Right lobe of liver (tissue), 6 donors: ENCODE data around the gene TEX38. TPM values are rescaled to one million over a fixed set of nuclear protein-coding genes. Genes with fewer than 3 reads are reported as not detected.
"Not testable (repeated sequence)": the region's sequence is repeated elsewhere in the genome, so short reads cannot be mapped to it uniquely, and the experiment has no call there.

ENCODE experiments used
- ATAC-seq, 4 donors: fragments of 200-7000 bp; cut with Tn5 transposase; one replicate each; pipeline ENCODE4 v1.9.1; 2020; ENCODE audit warnings: mild to moderate bottlenecking in 4 of 4, moderate library complexity in 4 of 4
- DNase-seq, 3 donors: peaks; one replicate each; pipeline ENCODE4 v3.0.0-alpha.2; 2020
- H3K27ac ChIP-seq, 3 donors: fragments of 200-600 bp; one replicate each; pipeline ENCODE4 v1.8.0; 2022
- H3K27me3 ChIP-seq, 2 donors: fragments of 200-600 bp; one replicate each; pipeline ENCODE4 v1.8.0; 2022
- H3K36me3 ChIP-seq, 4 donors: fragments of 200-600 bp; sonication (generic) in 1 of 4; one replicate each; pipeline versions ENCODE4 v1.5.1 to v1.8.0; 2017 to 2022; ENCODE audit warnings: control low read depth in 1 of 4
- H3K4me1 ChIP-seq, 4 donors: fragments of 200-600 bp; sonication (generic) in 1 of 4; one replicate each; pipeline versions ENCODE4 v1.5.1 to v1.8.0; 2017 to 2022; ENCODE audit warnings: control low read depth in 1 of 4
- H3K4me3 ChIP-seq, 3 donors: fragments of 200-600 bp; one replicate each; pipeline ENCODE4 v1.8.0; 2022
- H3K9me3 ChIP-seq, 4 donors: fragments of 200-600 bp; sonication (generic) in 1 of 4; one replicate each; pipeline versions ENCODE4 v1.5.1 to v1.8.0; 2017 to 2022; ENCODE audit warnings: control low read depth in 1 of 4
- CTCF ChIP-seq, 4 donors: fragments of 200-600 bp in 3 of 4; fragments of 450-650 bp in 1 of 4; IDR thresholded peaks; one replicate each; pipeline versions ENCODE4 v1.5.1 to v1.8.0; 2016 to 2022; ENCODE audit warnings: antibody characterized with exemption in 4 of 4, mild to moderate bottlenecking in 2 of 4
- POLR2A ChIP-seq: fragments of 450-650 bp; IDR thresholded peaks from one replicate; pipeline ENCODE4 v1.6.1; 2017; ENCODE audit warnings: antibody characterized with exemption, mild to moderate bottlenecking
- WGBS: methylation state at CpG from one replicate; pipeline ENCODE4 v1.1.6; 2018; ENCODE audit warnings: low coverage, low lambda C conversion rate; ENCODE audit not compliant: insufficient coverage; ENCODE audit errors: missing lambda C conversion rate; 5-methylcytosine and 5-hydroxymethylcytosine counted together
- intact Hi-C, 2 donors: fragments of 100-400 bp; cut with DNase I; formaldehyde crosslinking; loops; one replicate each; pipeline versions ENCODE4 v1.11.2 to v1.14.1; 2022
- total RNA-seq, 6 experiments: library from RNA; depleted of rRNA in 2 of 6; stranded (reverse); fragments of >200 nt in 2 of 6; fragmentation: NEBNext Ultra II Directional in 3 of 6; extraction: Animal tissue kit (Norgen Biotek cat#: 25700) in 3 of 6; gene quantifications; one replicate each; pipeline versions ENCODE4 v1.1.0 to v1.2.4, GENCODE V29; 2016 to 2023
- donor health status: DM: no; HTN: yes; CAD: no.
- donor health status: DM: no; HTN: no; CAD: no.
- donor health status: DM: no; HTN: no; CAD: no.
- donor health status: DM: no; HTN: yes; CAD: no.
- donor health status: DM: no; HTN: yes; CAD: no.

TEX38 gene
- total RNA-seq, 6 experiments from 2014 or later = not detected

- Histone ChIP-seq H3K27ac (no peak overlapping the region), H3K27me3 (no peaks in the 10 kb centered on the region), H3K36me3 (peaks cover 0 to 45% (median 9%) of the 10 kb centered on the region in 4 donors), H3K4me1 (no peaks in the 10 kb centered on the region), H3K9me3 (no peaks in the 10 kb centered on the region), H3K4me3 (no peak overlapping the region)
- TF ChIP-seq CTCF (IDR thresholded peaks at IDR 0.05) (no peak), POLR2A (no peak)
- intact Hi-C loops = no loop called here
- no peak for ATAC-seq
- DNase-seq = no peak
- WGBS = 84% methylated on average over 2 of the region's 2 CpGs
Measured at GRCh38 chr1:46656643-46657042, 15.0 kb upstream of the TEX38 start.

- intact Hi-C loops = no loop called here
- H3K27me3 ChIP-seq = no peaks in the 10 kb centered on the region
- no peaks in the 10 kb centered on the region for H3K9me3 ChIP-seq
- no peak overlapping the region for H3K27ac ChIP-seq
- H3K4me3 ChIP-seq = no peak overlapping the region
- no peak for ATAC-seq
- peaks cover 0 to 38% (median 9%) of the 10 kb centered on the region in 4 donors for H3K36me3 ChIP-seq
- DNase-seq = no peak
- no peak for TF ChIP-seq POLR2A
- no peak for TF ChIP-seq CTCF (IDR thresholded peaks at IDR 0.05)
- no peaks in the 10 kb centered on the region for H3K4me1 ChIP-seq
- 100% methylated on average over 1 of the region's 1 CpG for WGBS
Measured at GRCh38 chr1:46657775-46658174, 13.9 kb upstream of the TEX38 start.

GRCh38 chr1:46659307-46659870, 12.3 kb upstream of the TEX38 start:
- Histone ChIP-seq H3K27ac (no peak overlapping the region), H3K4me1 (no peaks in the 10 kb centered on the region), H3K4me3 (no peak overlapping the region), H3K36me3 (peaks cover 0 to 46% (median 9%) of the 10 kb centered on the region in 4 donors), H3K27me3 (no peaks in the 10 kb centered on the region), H3K9me3 (no peaks in the 10 kb centered on the region)
- WGBS = 71% methylated on average over 2 of the region's 2 CpGs
- intact Hi-C loops = no loop called here
- TF ChIP-seq POLR2A (no peak), CTCF (IDR thresholded peaks at IDR 0.05) (no peak)
- ATAC-seq (no peak), DNase-seq (no peak)

- DNase-seq, ATAC-seq, H3K9me3 ChIP-seq, H3K4me3 ChIP-seq, intact Hi-C loops, H3K27ac ChIP-seq, H3K27me3 ChIP-seq, H3K4me1 ChIP-seq: not testable (repeated sequence)
- H3K36me3 ChIP-seq = peaks cover 0 to 51% (median 8%) of the 10 kb centered on the region in 4 donors
- 88% methylated on average over 5 of the region's 5 CpGs for WGBS
Measured at GRCh38 chr1:46660116-46660515, 11.5 kb upstream of the TEX38 start.

GRCh38 chr1:46662919-46663318, 8.7 kb upstream of the TEX38 start:
- H3K27me3 ChIP-seq, H3K9me3 ChIP-seq, ATAC-seq, DNase-seq, intact Hi-C loops, H3K27ac ChIP-seq, H3K4me3 ChIP-seq: not testable (repeated sequence)
- WGBS = 80% methylated on average over 5 of the region's 5 CpGs
- H3K36me3 ChIP-seq = peaks cover 0 to 26% (median 3%) of the 10 kb centered on the region in 4 donors
- peaks cover 0 to 13% (median 0%) of the 10 kb centered on the region in 4 donors for H3K4me1 ChIP-seq
